CD4-positive, alpha-beta memory T cell (primary cell): ENCODE results near the gene ITSN2. TPM values are rescaled to one million over a fixed set of nuclear protein-coding genes. Genes with fewer than 3 reads are reported as not detected.

Experiments
- CTCF ChIA-PET: fragments of 350-600 bp; sonication (Branson Sonifier 250); formaldehyde crosslinking; loops from one replicate; lab custom pipeline; 2021; ENCODE audit warnings: inconsistent platforms; ENCODE audit not compliant: partially characterized antibody; lab: Charles Lee
- POLR2A ChIA-PET: fragments of 350-600 bp; sonication (Branson Sonifier 250); formaldehyde crosslinking; loops from one replicate; lab custom pipeline; 2021; ENCODE audit not compliant: partially characterized antibody; lab: Charles Lee
- DNase-seq, 5 donors: peaks; one replicate each; pipeline versions ENCODE4 v3.0.0 to v3.0.0-alpha.2; 2020 to 2022; ENCODE audit warnings: mixed read lengths in 1 of 5
- H3K27ac ChIP-seq: one replicate; pipeline ENCODE4 v1.7.0; 2013; ENCODE audit warnings: low read depth, low read length
- H3K27me3 ChIP-seq: 2 replicates; pipeline ENCODE4 v1.7.0; 2013; ENCODE audit warnings: mild to moderate bottlenecking, low read length, moderate library complexity; ENCODE audit not compliant: insufficient read depth
- H3K36me3 ChIP-seq: 2 replicates; pipeline ENCODE4 v1.7.0; 2013; ENCODE audit warnings: mild to moderate bottlenecking, low read length, moderate library complexity; ENCODE audit not compliant: insufficient read depth
- H3K4me1 ChIP-seq: 2 replicates; pipeline ENCODE4 v1.7.0; 2013; ENCODE audit warnings: mild to moderate bottlenecking, low read length, moderate library complexity; ENCODE audit not compliant: insufficient read depth
- H3K4me3 ChIP-seq, 2 donors: one replicate each; pipeline ENCODE4 v1.7.0; 2013; ENCODE audit warnings: low read length in 2 of 2, mild to moderate bottlenecking in 1 of 2
- H3K9me3 ChIP-seq, 2 donors: one replicate each; pipeline ENCODE4 v1.7.0; 2013; ENCODE audit warnings: low read length in 2 of 2, control low read depth in 1 of 2; ENCODE audit not compliant: control insufficient read depth in 1 of 2
- H3K27ac Mint-ChIP-seq, 7 donors: one replicate each; pipeline ENCODE4 v1.8.0; 2020 to 2021; ENCODE audit warnings: mixed read lengths in 7 of 7, mild to moderate bottlenecking in 6 of 7, inconsistent platforms in 3 of 7, moderate library complexity in 3 of 7
- H3K27me3 Mint-ChIP-seq, 2 donors: one replicate each; pipeline ENCODE4 v1.8.0; 2020 to 2021; ENCODE audit warnings: mixed read lengths in 2 of 2
- H3K36me3 Mint-ChIP-seq, 2 donors: one replicate each; pipeline ENCODE4 v1.8.0; 2020 to 2021; ENCODE audit warnings: mixed read lengths in 2 of 2, inconsistent platforms in 1 of 2, mild to moderate bottlenecking in 1 of 2
- H3K4me1 Mint-ChIP-seq, 4 donors: one replicate each; pipeline ENCODE4 v1.8.0; 2020 to 2021; ENCODE audit warnings: mixed read lengths in 4 of 4, mild to moderate bottlenecking in 1 of 4
- H3K4me3 Mint-ChIP-seq, 8 donors: one replicate each; pipeline ENCODE4 v1.8.0; 2020 to 2021; ENCODE audit warnings: mixed read lengths in 8 of 8, mild to moderate bottlenecking in 7 of 8, moderate library complexity in 6 of 8, inconsistent platforms in 3 of 8
- H3K9me3 Mint-ChIP-seq, 8 donors: one replicate each; pipeline ENCODE4 v1.8.0; 2020 to 2021; ENCODE audit warnings: mixed read lengths in 8 of 8, mild to moderate bottlenecking in 5 of 8, inconsistent platforms in 3 of 8, moderate library complexity in 1 of 8
- intact Hi-C: fragments of 100-400 bp; cut with micrococcal nuclease; formaldehyde crosslinking; loops from one replicate; pipeline ENCODE4 v1.15.1; 2023
- polyA plus RNA-seq, 2 donors: library from polyadenylated mRNA; unstranded; fragments of 300-500 nt; fragmentation: Illumina TruSeq; gene quantifications; one replicate each; pipeline ENCODE4 v1.2.3, GENCODE V29; 2021
- total RNA-seq, 2 experiments: library from RNA; stranded (reverse); gene quantifications; one replicate each; pipeline ENCODE4 v1.2.3, GENCODE V29; 2021

ITSN2 gene
- total and polyA plus RNA-seq, 4 experiments from 2014 or later, result 39.8 to 135 (median 102) TPM

DNA sequence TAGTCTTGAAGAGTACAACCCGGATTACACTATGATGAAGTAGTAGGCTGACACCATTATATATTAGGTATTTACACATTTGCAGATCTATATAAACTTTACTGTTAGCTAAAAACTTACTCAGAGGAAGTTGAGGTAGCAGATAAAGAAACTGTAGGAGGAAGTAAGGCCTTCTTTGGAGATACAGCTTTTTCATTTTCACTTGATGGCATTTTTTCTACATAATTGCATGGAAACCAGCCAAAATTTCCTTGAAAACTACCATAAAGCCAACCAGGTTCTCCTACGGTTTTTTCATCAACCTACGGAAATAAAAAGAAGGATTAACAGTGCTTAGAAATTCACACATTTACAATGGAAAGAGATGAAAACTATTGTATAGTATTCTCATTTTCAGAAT is 98.9 kb downstream of the ITSN2 start:
- no peak for DNase-seq
- Histone ChIP-seq H3K4me1 (no peaks in the 10 kb centered on the region), H3K9me3 (no peaks in the 10 kb centered on the region), H3K36me3 (peaks cover 25% of the 10 kb centered on the region), H3K4me3 (no peak overlapping the region), H3K27me3 (no peaks in the 10 kb centered on the region), H3K27ac (no peak overlapping the region)
- intact Hi-C loops, result no loop called here
- Mint-ChIP-seq H3K27me3 (no peaks in the 10 kb centered on the region), H3K4me3 (no peak overlapping the region), H3K4me1 (peaks cover 0 to 9% (median 5%) of the 10 kb centered on the region in 4 donors), H3K27ac (peak overlapping the region in 2 of 7 donors; percentile 41 to 43), H3K9me3 (no peaks in the 10 kb centered on the region), H3K36me3 (peaks cover 34 to 43% of the 10 kb centered on the region in 2 donors)
- ChIA-PET POLR2A (no interaction called here), CTCF (no interaction called here)

DNA sequence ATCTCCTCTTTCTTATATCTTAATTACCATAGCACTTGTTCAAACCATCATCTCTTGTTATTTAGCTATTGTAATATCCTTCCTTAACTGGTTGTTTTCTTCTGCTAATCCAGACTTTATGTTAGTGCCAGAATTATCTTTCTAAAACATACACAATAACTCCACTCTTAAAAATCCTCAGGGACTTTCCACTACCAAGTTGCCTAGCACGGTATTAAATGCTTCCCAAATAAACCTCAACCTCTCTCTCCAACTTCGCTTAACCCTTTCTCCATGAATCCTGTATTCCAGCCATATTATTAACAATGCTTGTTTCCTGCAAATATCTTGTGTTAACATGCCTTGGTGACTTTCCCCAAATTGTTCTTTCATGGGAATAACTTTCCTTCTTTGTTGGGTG is 101.0 kb downstream of the ITSN2 start:
- no peak for DNase-seq
- H3K27ac ChIP-seq, result no peak overlapping the region
- Mint-ChIP-seq H3K4me1 (peaks cover 0 to 8% (median 3%) of the 10 kb centered on the region in 4 donors), H3K9me3 (no peaks in the 10 kb centered on the region), H3K27ac (no peak overlapping the region), H3K27me3 (no peaks in the 10 kb centered on the region), H3K36me3 (peaks cover 28 to 39% of the 10 kb centered on the region in 2 donors), H3K4me3 (no peak overlapping the region)
- POLR2A ChIA-PET, result no interaction called here
- peaks cover 16% of the 10 kb centered on the region for H3K36me3 ChIP-seq
- H3K4me3 ChIP-seq, result no peak overlapping the region
- CTCF ChIA-PET, result no interaction called here
- no peaks in the 10 kb centered on the region for H3K9me3 ChIP-seq
- intact Hi-C loops, result no loop called here
- H3K4me1 ChIP-seq, result no peaks in the 10 kb centered on the region
- no peaks in the 10 kb centered on the region for H3K27me3 ChIP-seq

DNA sequence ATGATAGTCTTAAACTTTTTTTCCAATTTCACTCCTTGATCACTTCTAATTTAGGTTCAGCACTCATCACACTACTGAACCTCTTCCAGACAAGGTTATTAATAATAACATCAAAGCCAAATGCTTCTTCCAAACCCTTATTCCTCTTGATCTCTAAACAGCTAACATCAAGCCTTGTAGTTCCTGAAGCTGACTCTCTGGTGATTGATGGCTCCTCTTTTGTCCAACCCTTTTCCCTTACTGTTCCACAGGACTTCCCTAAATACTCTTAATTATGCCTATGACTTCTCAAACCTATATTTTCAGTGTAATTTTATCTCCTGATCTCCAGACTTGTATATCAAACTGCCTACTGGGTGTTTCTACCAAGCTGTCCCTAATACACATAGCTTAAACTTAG is 101.6 kb downstream of the ITSN2 start:
- no peak overlapping the region for H3K4me3 ChIP-seq
- H3K4me3 Mint-ChIP-seq, result no peak overlapping the region
- no peaks in the 10 kb centered on the region for H3K27me3 ChIP-seq
- no peak overlapping the region for H3K27ac Mint-ChIP-seq
- peaks cover 33 to 41% of the 10 kb centered on the region in 2 donors for H3K36me3 Mint-ChIP-seq
- H3K27ac ChIP-seq, result no peak overlapping the region
- peaks cover 19% of the 10 kb centered on the region for H3K36me3 ChIP-seq
- intact Hi-C loops, result no loop called here
- H3K9me3 ChIP-seq, result no peaks in the 10 kb centered on the region
- POLR2A ChIA-PET, result no interaction called here
- no peaks in the 10 kb centered on the region for H3K27me3 Mint-ChIP-seq
- H3K9me3 Mint-ChIP-seq, result no peaks in the 10 kb centered on the region
- H3K4me1 Mint-ChIP-seq, result peaks cover 0 to 8% (median 3%) of the 10 kb centered on the region in 4 donors
- no peak for DNase-seq
- H3K4me1 ChIP-seq, result no peaks in the 10 kb centered on the region
- CTCF ChIA-PET, result no interaction called here

DNA sequence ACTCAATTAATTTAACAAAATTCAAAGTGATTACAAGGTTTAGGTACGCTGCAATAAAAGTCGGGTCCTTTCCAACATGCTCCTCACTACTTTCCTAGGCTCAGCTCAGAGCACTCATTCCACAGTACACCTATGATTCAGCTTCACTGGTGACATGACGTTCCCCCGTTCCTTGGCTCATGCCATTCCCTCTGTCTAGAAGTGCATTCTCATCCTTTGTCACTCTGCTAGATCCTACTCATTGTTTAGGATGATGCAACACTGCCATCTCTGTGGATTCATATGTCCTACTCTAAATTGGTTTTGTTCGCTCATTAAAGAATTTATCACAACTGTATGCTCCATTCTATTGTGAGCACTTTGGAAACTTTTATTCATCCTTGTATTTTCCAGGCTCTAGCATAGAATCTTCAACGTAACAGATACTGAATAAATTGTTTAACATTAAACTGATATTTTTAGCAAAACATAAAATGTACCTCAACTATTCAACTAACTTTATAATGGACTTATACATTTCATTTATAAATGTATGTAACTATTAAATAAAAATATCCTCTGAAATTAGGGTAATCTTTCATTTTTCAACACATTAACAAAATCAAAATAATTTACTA is 106.9 kb downstream of the ITSN2 start:
- CTCF ChIA-PET, result no interaction called here
- H3K36me3 ChIP-seq, result peaks cover 33% of the 10 kb centered on the region
- no peak overlapping the region for H3K27ac ChIP-seq
- Mint-ChIP-seq H3K36me3 (peaks cover 42 to 56% of the 10 kb centered on the region in 2 donors), H3K27me3 (no peaks in the 10 kb centered on the region), H3K27ac (peak overlapping the region in 1 of 7 donors; percentile 59), H3K4me1 (peaks cover 0 to 2% (median 0%) of the 10 kb centered on the region in 4 donors), H3K4me3 (no peak overlapping the region), H3K9me3 (no peaks in the 10 kb centered on the region)
- intact Hi-C loops, result no loop called here
- H3K9me3 ChIP-seq, result no peaks in the 10 kb centered on the region
- no peaks in the 10 kb centered on the region for H3K27me3 ChIP-seq
- H3K4me1 ChIP-seq, result no peaks in the 10 kb centered on the region
- no peak overlapping the region for H3K4me3 ChIP-seq
- DNase-seq, result no peak
- POLR2A ChIA-PET, result no interaction called here

DNA sequence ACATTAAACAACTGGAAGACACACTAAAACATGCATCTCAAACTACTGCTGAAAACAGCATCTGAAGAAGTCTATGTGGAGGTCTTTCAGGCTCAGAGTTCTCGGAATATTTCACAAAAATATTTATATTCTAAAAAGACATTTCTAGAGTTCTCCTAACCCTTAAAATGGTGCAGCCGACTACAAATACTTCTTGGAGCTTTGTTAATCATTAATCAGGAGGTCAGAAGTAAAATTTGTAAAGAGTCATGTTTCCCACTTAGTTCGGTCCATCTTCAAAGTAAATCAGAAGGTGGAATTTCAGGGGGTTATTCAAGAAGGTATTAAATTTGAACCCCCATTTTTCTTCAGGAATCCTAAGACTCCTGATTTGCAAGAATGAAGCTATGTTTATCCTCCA is 112.7 kb downstream of the ITSN2 start:
- H3K36me3 ChIP-seq, result peaks cover 53% of the 10 kb centered on the region
- intact Hi-C loops, result no loop called here
- H3K9me3 ChIP-seq, result no peaks in the 10 kb centered on the region
- Mint-ChIP-seq H3K9me3 (no peaks in the 10 kb centered on the region), H3K4me3 (no peak overlapping the region), H3K4me1 (no peaks in the 10 kb centered on the region), H3K27ac (no peak overlapping the region), H3K36me3 (peaks cover 55 to 74% of the 10 kb centered on the region in 2 donors), H3K27me3 (no peaks in the 10 kb centered on the region)
- POLR2A ChIA-PET, result no interaction called here
- no peaks in the 10 kb centered on the region for H3K27me3 ChIP-seq
- H3K4me3 ChIP-seq, result no peak overlapping the region
- no peaks in the 10 kb centered on the region for H3K4me1 ChIP-seq
- no peak for DNase-seq
- CTCF ChIA-PET, result no interaction called here
- no peak overlapping the region for H3K27ac ChIP-seq

DNA sequence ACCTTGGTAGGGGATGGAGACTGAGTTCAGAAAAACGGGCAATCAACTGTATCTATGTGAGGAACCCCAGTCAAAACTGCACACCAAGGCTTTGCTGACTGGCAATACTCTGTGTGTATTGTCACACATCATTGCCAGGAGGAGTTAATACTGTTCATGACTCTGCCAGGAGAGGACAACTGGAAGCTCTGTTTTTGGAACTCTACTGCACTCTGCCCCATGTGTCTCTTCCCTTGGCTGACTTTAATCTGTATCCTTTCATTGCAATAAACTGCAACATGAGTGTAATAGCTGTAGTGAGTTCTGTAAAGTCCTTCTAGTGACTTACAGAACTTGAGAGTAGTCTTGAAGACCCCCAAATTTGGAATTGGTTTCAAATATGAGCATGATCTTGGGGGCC is 113.2 kb downstream of the ITSN2 start:
- ChIA-PET POLR2A (no interaction called here), CTCF (no interaction called here)
- H3K36me3 ChIP-seq, result peaks cover 49% of the 10 kb centered on the region

DNA sequence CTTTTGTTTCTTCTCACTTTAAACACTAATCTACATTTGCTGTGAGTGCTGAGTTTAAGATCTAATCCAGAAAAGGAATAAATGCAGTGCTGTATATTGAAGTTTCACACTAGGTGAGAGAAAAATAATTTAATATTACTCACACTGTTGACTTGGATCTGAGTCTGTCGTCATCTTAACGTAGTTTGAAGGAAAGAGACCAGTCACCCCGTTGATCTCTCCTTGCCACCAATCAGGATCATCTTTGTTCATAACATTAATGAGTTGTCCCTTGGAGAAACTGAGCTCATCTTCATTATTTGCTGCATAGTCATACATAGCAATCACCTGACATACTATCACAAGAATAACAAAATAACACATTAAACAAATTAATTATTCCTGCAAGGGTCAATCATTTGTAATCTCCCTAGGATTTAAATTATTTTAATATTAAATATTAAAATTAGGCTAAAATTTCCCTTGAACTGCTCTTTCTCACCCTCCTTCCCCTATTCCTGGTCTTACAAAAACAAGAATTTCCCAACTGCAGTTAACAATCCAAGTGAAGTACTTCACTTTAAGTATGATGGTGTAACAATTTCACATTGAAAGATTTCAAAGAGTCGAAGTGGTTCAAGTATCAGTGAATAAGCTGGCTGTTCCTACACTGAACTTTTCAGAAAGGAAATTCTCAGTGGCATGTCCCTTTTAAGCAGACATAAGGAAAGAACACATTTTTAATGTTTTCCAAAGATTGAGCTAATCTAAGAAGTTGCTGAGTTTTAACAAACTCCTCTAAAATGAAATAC is 114.2 kb downstream of the ITSN2 start:
- no peaks in the 10 kb centered on the region for H3K9me3 ChIP-seq
- Mint-ChIP-seq H3K9me3 (no peaks in the 10 kb centered on the region), H3K36me3 (peaks cover 55 to 76% of the 10 kb centered on the region in 2 donors), H3K27me3 (no peaks in the 10 kb centered on the region), H3K4me3 (no peak overlapping the region), H3K4me1 (peaks cover 0 to 2% (median under 1%) of the 10 kb centered on the region in 4 donors), H3K27ac (no peak overlapping the region)
- intact Hi-C loops, result no loop called here
- no peak overlapping the region for H3K27ac ChIP-seq
- H3K27me3 ChIP-seq, result no peaks in the 10 kb centered on the region
- POLR2A ChIA-PET, result no interaction called here
- H3K4me3 ChIP-seq, result no peak overlapping the region
- CTCF ChIA-PET, result no interaction called here
- DNase-seq, result no peak
- H3K36me3 ChIP-seq, result peaks cover 50% of the 10 kb centered on the region
- H3K4me1 ChIP-seq, result no peaks in the 10 kb centered on the region

More for the DNA sequence above, 113.2 kb downstream of the ITSN2 start:
- no peak overlapping the region for H3K4me3 Mint-ChIP-seq
- DNase-seq, result no peak
- Histone ChIP-seq H3K4me1 (no peaks in the 10 kb centered on the region), H3K27ac (no peak overlapping the region), H3K9me3 (no peaks in the 10 kb centered on the region), H3K27me3 (no peaks in the 10 kb centered on the region), H3K4me3 (no peak overlapping the region)
- no peaks in the 10 kb centered on the region for H3K4me1 Mint-ChIP-seq
- intact Hi-C loops, result no loop called here
- H3K27ac Mint-ChIP-seq, result peak overlapping the region in 2 of 7 donors; percentile 17 to 57
- no peaks in the 10 kb centered on the region for H3K27me3 Mint-ChIP-seq
- peaks cover 53 to 72% of the 10 kb centered on the region in 2 donors for H3K36me3 Mint-ChIP-seq
- H3K9me3 Mint-ChIP-seq, result no peaks in the 10 kb centered on the region
